Prostate gland (tissue), 2 donors: ENCODE measurements around the gene ERP44.

Experiments
- POLR2A ChIP-seq: fragments of 450-650 bp; IDR thresholded peaks from one replicate; pipeline ENCODE4 v1.6.1; 2016; ENCODE audit warnings: antibody characterized with exemption, mild to moderate bottlenecking
- TF ChIP-seq, protein P1 (sequence below), 4 experiments: fragments of 200-600 bp in 2 of 4; fragments of 450-650 bp in 2 of 4; sonication (generic) in 2 of 4; IDR thresholded peaks; 1 replicate in 3 of 4; 2 replicates in 1 of 4; pipeline ENCODE4 v1.5.1; 2016 to 2019; ENCODE audit warnings: antibody characterized with exemption in 4 of 4, mild to moderate bottlenecking in 2 of 4, moderate library complexity in 2 of 4

DNA sequence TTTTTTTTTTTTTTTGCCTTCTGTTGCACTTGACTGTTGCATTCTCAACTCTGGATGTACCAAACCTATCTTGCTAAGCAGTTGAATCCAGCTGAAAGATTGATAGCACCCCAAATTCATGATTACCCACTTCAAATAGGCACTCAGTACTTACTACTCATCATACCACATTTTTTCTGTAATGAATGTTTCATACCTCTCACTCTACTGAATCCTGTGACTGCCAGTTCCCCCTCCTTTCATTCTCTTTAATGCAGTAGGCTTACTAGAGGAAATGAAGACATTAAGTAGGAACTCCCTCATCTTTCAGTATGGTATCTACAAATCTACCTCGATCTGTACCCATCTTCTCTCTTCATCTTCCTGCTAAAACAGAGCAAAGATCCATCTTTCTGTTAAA is 7.1 kb upstream of the ERP44 start:
- TF ChIP-seq, protein P1, sequence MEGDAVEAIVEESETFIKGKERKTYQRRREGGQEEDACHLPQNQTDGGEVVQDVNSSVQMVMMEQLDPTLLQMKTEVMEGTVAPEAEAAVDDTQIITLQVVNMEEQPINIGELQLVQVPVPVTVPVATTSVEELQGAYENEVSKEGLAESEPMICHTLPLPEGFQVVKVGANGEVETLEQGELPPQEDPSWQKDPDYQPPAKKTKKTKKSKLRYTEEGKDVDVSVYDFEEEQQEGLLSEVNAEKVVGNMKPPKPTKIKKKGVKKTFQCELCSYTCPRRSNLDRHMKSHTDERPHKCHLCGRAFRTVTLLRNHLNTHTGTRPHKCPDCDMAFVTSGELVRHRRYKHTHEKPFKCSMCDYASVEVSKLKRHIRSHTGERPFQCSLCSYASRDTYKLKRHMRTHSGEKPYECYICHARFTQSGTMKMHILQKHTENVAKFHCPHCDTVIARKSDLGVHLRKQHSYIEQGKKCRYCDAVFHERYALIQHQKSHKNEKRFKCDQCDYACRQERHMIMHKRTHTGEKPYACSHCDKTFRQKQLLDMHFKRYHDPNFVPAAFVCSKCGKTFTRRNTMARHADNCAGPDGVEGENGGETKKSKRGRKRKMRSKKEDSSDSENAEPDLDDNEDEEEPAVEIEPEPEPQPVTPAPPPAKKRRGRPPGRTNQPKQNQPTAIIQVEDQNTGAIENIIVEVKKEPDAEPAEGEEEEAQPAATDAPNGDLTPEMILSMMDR (IDR thresholded peaks at IDR 0.05) = no peak
- no peak for TF ChIP-seq POLR2A
